ENCODE results near the gene TMEM145. TPM values are rescaled to one million over a fixed set of nuclear protein-coding genes. Genes with fewer than 3 reads are reported as not detected.
"Not testable (repeated sequence)": the region's sequence is repeated elsewhere in the genome, so short reads cannot be mapped to it uniquely, and the experiment has no call there.

Gene TMEM145
- total RNA-seq, 1 experiment from 2014 or later: 0.08 TPM

DNA sequence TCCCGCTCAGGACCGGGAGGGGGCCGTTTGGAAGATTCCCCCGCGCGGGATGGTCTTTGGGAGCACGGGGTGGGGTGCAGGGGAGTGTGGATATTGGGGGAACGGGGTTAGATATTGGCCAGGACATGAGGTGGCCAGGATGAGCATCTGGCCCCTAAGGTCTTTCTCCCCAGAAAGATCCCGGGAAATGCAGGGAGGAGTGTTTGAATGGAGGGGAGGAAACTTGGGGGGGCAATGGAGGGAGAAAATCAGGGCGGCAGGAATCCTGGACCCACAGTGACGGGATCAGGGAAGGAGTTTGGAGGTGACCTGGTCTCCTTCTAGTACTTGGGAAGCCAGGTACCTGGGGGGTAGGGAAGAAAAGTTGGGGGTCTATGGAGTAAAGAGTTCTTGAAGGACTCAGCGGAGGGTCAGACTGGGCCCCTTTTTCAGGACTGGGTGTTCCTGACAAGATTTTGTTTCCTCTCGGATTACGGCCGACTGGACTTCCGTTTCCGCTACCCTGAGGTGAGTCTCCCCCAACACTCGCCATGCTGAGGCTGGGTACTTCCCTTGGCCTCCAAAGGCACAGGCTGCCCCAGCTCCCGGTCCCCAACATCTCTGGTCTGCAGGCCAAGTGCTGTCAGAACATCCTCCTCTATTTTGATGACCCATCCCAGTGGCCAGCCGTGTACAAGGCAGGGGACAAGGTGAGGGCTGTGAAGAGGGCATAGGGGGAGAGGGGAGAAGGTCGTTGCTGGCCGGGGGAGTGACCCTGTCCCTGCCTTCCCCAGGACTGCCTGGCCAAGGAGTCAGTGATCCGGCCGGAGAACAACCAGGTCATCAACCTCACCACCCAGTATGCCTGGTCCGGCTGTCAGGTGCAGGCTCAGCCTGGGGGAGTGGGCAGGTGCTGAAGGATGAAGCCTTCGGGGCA, 989 bp downstream of the TMEM145 start:
- DNase-seq (ENCODE audit: low spot score): no peak

DNA sequence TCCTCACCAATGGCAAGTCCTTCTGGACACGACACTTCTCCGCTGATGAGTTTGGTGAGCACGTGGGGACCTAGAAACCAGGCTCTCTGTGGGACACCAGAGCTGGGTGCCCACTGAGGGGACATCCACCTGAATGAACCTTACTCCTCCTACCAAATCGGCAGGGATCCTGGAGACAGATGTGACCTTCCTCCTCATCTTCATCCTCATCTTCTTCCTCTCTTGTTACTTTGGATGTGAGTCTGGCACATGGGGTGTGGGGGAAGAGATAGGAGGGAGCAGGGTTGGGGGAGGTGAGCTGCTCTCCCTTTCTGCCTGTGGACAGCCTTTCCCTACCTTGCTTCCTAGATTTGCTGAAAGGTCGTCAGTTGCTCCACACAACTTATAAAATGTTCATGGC, 1.9 kb downstream of the TMEM145 start:
- DNase-seq (ENCODE audit: low spot score): no peak

DNA sequence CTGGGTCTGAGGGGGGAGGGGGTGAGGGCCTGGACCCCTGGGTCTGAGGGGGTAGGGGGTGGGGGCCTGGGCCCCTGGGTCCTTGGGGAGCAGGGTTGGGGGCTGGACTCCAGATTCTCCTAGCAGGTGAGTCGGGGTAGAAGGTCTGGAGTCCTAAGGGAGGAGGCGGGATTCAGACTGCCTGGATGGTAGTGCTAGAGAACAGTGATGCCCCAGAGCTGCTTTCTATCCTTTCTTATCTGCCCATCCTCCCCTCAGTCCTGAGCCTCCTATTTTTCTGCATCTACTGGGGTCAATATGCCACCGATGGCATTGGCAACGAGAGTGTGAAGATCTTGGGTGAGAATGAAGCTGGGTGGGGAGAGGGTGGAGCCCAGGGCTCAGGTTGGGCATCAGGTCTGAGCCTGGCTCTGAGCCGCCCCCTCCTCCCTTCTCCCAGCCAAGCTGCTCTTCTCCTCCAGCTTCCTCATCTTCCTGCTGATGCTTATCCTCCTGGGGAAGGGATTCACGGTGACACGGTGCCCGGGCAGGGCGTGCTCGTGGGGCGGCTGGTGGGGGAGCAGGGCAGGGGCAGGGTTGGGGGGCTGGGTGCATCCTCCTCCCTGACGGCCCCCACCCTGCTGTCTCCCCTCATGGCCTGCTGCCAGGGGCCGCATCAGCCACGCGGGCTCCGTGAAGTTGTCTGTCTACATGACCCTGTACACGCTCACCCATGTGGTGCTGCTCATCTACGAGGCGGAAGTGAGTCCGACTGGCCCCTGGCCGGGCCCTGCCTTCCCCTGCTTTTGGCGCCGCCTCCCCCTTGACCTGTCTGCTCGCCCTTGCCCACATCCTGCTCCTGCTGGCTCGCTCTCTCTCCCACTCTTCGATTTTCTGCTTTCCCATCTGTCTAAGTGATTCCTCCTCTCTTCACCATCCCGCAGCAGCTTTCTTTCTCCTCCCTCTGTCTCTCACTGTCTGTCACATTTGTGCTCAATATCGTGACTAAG, 3.4 kb downstream of the TMEM145 start:
- no peak for DNase-seq (ENCODE audit: low spot score)

DNA sequence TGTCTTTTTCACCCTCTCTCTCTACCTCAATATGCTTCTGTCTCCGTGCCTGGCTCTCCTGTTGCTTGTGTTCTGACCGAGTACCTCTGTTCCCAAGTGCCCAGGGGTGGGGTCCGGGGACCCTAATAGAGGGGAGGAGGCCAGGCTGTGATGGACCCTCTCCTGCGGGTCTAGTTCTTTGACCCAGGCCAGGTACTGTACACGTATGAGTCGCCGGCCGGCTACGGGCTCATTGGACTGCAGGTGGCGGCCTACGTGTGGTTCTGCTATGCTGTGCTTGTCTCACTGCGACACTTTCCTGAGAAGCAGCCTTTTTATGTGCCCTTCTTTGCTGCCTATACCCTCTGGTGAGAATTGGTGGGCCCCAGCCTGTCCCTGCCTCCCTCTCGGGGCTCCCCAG, 4.4 kb downstream of the TMEM145 start:
- no peak for DNase-seq (ENCODE audit: low spot score)

DNA sequence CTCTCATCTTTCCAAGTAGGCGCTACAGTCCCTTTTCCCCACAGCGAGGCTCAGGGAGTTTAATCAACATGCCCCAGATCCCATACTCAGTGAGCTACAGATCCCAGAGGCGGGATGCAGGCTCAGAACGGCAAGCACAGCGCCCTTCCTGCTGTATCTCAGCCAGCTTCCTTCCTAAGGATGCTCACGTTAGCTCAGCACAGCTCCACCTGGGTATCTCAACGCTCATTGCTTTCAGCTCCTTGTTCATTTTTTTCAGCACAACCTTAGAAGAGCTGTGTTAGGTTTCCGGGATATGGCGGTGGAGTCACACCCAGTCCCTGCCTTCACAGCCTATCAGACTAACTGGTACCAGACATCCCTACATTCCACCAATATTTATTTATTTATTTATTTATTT, 9.2 kb downstream of the TMEM145 start:
- no peak for DNase-seq (ENCODE audit: low spot score)

DNA sequence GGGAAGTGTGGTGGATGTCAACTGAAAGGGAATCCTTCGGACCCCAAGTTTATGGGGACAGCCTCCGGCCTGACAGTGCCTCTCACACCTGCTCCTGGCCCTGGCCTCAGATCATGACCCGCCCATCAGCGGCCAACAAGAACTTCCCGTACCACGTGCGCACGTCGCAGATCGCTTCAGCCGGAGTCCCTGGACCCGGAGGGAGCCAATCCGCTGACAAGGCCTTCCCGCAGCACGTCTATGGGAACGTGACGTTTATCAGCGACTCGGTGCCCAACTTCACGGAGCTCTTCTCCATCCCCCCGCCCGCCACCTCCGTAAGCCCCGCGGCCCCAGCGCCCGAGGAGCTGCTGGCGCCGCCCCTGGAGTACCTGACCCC, 10.4 kb downstream of the TMEM145 start:
- no peak for DNase-seq (ENCODE audit: low spot score)

DNA sequence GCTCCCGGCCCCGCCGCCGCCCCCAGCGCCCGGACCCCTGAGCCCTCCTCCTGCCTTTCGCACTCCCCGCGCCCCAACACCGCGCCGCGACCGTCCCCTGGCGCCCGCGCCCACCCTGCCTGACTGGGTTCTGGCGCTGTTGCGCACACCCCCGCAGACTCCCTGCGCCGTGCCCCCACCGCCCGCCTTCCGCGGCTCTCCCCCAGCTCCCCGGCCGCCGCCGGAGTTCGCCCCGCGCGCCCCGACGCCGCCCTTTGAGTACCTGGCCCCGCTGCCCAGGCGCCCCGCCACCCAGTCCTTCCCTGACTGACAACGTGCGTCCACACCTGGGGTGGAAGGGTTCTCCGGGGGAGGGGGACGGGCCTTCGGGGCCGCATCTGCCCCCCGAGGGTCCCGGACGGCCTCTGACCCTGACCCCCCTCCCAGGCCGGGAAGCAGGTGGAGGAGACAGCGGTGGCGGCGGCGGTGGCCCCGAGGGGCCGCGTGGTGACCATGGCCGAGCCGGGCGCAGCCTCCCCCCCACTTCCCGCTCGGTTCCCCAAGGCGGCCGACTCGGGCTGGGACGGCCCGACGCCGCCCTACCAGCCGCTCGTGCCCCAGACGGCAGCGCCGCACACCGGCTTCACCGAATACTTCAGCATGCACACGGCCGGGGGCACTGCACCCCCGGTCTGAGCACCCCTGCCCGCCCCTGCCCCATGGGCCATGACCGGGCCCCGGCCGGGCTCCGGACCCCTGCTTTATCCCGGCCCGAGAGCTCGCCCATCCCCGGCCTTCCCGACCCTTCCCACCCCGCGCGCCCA, 10.9 kb downstream of the TMEM145 start:
- DNase-seq (ENCODE audit: low spot score): no peak

DNA sequence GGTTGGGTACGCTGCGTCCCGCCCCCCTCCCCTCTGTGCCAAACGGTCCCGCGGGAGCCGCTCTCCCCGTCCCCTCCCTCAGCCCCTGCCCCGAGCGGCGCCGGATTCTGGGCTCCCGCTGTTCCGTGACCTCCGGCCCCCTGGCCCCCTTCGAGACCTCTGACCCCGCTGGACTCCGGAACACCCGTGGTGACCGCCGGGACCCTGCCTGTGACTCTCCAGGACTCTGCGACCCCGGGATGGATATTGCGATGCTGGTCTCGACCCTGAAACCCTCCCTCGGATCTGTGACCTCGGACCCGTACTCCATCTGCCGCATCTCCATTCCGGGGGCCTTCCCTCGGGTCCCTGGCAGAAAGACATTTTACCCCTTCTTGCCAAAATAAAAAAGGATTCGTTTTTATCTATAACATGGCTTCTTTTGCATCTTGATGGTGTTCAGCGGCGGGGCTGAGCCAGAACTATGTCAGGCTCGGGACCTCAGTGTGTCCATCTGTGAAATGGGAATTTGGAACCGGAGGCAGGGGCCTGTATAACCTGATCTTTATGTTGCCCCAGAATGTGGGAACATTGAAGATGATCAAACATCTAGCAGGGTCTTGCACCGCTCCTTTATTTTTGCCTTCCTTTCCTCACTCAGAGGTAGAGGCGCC, 11.7 kb downstream of the TMEM145 start:
- no peak for DNase-seq (ENCODE audit: low spot score)

DNA sequence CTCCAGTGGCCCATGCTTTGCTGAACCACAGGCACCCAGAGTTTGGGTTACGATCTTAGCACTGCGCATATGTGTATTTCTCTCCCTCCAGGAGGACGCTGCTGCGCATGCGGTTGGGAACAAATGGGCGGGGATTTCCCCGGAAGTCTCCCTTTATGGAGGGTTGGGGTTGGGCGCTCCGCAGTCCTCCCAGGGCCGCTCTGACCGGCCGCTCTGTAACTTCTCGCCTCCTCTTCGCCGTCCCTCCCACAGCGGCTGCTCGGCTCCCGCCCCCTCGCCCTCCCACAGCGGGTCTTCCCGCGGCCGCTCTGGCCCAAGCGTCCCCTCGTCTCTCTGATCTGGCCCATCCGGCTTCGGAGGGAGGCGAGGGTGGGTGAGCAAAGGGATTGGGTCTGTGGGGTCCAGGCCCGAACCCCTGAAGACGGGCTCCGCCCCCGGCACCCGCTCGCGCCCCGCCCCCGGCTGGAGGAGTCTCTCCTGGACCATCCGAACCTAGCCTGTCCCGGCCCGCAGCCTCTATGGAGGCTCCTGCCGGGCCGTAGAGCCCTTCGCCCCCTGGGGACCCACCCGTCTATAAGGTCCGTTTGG, 12.3 kb downstream of the TMEM145 start, which contains the start of gene MEGF8:
TSS of gene MEGF8 (plus strand) at position 328 of the 588 bp plus-strand sequence. CDS start 609 bp downstream, outside the sequence.
- DNase-seq (ENCODE audit: low spot score): peak; percentile 97

DNA sequence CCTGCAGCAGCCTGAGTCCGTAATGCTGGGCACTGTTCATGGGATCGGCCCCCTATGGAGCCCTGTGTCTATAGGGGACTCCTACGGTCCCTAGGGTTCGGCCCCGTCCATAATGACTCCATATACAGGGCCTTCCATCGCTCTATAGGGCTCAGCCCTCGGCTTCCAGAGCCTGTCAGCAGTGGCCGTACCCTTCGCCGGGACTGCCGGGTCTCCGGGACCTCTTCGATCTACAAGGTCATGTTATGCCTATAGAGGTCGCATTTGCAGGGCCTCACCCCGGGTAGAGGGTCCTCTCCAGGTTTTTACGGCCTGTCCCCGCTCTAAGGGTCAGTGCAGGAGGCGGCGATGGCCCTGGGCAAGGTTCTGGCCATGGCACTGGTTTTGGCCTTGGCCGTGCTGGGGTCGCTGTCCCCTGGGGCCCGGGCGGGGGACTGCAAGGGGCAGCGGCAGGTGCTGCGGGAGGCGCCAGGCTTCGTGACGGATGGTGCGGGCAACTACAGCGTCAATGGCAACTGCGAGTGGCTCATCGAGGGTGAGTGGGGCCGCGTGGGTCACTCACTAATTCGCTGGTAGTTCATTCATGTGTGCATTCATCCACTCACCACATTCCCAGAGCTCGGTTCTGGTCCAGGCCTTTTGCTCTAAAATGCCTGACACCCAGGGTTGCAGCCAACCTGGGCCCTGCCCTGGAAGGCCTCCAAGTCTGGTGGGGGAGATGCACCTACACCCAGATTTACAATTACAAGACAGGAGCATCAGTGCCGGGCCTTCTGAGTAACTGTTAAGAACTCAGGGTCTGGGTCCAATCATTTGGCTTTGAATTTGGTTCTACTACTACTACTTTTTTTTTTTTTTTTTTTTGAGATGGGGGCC, 13.0 kb downstream of the TMEM145 start:
- no peak for DNase-seq (ENCODE audit: low spot score)

DNA sequence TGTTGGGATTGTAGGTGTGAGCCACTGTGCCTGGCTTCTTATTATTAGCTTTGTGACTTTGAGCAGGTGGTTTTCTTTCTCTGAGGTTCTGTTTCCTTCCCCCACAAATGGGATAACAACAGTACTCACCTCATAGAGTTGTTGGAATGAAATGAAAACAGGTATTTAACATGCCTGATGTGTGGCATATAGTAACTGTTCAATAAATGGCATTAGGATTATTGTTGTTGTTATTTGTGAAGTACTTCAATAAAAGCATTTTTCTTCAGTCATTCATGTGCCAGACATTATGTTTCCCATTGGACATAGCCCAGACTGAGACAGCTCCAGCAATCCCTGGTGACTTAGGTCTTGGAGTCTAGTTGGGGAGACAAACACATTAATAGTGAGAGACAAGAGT, 13.9 kb downstream of the TMEM145 start:
- DNase-seq (ENCODE audit: low spot score): no peak

DNA sequence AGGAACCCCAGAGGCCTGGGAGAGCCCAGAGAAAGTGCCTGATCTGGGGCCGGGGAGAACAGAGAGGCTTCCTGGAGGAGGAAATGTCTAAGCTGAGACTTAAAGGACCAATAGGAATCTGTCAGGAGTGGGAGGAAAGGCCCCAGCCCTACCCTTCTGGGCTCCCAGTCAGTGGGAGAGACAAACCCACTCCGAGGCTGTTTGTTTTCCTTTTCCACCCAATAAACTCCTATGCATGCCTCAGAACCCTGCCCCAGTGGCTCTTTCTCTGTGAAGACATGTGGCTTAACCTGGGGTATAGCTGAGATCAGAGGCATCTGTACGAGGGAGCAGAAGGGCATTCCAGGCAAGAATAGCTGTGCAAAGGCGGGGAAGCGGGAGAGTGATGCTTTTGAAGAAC, 14.3 kb downstream of the TMEM145 start:
- no peak for DNase-seq (ENCODE audit: low spot score)

DNA sequence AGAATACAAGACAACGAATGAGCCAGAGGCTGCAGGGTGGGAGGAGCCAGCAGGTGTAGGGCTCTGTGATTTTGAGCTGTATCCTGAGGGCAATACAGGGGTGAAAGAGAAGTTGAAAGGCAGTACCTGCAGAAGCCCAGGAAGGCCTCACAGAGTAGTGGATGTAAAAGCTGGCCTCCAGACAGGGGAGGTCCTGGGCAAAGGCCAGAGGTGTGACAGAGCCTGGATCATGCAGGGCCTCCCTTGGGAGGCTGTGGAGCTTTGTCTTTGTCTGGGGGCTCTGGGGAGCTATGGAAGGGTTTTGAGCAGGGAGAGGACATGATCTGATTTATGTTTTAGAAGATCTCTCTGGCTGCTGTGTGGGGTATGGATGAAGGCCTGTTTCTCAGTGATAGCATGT, 15.0 kb downstream of the TMEM145 start:
- no peak for DNase-seq (ENCODE audit: low spot score)

DNA sequence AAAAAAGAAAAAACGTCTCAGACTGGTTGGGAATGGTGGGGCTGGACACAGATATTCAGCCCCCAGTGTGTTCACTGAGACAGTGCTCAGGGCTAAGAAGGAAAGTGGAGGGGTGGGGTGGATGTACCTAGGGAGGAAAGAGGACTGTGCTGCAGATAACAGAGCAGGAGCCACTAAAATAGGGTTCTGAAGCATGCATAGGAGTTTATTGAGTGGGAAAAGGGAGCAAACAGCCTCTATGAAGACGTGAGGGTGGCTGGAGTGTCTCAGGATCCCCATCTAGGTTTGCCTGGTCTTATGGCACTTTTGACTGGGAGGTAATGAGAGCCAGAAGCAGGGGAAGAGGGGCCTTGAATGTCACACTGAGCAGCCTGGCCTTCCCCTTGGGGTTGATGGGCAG, 15.7 kb downstream of the TMEM145 start:
- DNase-seq (ENCODE audit: low spot score): no peak

DNA sequence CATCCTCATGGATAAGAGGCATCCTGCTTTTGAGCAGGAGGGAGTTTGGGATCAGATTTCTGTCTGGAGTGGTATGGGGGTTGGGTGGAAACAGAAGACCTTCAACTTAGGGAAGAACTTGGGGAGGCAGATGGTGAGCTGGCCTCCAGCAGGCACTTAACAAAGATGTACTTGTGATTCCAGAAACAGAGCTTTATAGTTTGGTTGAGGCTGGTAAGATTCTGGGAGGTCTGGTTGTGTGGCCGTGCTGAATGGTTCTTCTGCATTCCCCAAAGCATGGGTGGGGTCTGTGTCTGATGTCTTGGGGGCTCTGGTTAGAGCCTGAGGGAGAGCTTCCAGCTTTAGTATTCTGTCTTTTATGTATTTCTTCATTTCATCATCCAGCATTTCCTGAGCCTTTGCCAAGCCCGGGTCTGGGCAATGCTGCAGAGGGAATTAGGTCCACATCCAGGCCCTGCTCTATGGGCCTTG, 17.2 kb downstream of the TMEM145 start:
- no peak for DNase-seq (ENCODE audit: low spot score)

DNA sequence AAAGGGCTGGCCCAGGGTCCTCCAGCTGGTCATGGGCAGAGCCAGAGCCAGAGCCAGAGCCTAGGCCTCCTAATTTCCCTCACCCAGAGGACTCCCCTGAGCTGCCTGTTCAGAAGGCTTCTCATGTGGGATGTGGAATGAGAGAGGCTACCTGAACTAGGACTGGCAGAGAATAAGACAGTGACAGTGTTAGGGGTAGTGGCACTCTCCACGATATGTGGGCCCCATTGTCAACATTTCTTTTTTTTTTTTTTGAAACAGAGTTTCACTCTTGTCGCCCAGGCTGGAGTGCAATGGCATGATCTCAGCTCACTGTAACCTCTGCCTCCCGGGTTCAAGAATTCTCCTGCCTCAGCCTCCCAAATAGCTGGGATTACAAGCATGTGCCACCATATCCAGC, 18.2 kb downstream of the TMEM145 start:
- DNase-seq (ENCODE audit: low spot score): not testable (repeated sequence)

DNA sequence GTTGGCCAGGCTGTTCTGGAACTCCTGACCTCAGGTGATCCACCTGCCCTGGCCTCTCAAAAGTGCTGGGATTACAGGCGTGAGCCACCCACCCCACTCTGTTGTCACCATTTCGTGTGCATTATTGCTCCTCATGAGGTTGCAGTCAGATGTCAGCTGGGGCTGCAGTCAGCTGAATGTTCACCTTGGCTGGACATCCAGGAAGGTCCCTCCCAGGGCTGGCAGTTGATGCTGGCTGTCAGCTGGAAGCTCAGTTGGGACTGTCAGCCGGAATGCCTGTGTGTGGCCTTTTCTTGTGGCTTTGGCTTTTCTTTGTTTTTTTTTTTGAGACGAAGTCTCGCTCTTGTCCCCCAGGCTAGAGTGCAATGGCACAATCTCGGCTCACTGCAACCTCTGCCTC, 18.9 kb downstream of the TMEM145 start:
- DNase-seq (ENCODE audit: low spot score): no peak

DNA sequence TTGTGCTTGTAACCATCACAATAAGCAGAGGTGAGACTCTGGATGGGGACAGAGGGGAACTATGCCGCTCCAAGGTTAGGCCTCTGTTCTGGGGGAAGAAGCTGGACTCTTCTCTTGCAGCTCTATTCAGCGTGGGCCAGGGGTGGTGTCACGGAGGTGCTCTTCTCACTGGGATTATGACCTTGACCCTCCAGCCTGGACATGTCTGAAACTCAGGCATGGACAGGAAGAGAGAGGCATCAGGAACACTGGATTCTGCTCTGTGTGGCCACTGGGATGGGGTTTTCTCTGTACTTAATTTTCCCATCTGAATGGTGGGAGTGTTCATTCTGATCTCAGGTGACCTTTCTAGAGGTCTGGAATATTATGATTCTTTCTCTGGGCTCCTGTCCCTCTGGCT, 19.9 kb downstream of the TMEM145 start:
- no peak for DNase-seq (ENCODE audit: low spot score)

DNA sequence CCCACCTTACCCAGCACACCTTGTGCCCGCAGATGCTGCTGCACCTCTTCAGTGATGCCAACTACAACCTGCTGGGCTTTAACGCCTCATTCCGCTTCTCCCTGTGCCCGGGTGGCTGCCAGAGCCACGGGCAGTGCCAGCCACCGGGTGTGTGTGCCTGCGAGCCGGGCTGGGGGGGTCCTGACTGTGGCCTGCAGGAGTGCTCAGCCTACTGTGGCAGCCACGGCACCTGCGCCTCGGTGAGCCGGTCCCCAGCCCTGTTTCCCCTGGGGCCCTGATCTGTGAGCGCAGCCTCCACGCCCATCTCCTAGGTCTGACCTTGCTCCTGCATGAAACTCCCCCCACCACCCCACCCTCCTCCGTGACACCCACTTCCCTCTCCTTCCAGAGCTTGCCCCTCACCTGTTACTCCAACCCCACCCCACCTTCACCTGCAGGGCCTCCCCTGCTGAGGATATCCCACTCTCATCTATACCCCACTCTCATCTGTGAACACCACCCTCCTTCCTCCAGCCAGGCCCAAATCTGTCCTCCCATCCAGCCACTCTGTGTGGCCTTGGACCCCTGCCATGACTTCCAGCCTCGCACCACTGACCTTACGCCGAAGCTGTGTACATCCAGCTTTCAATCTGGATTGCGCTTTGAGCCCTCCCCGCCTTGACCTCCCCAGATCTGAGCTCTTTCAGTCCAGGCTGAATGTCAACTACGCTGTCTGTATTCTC, 21.0 kb downstream of the TMEM145 start:
- DNase-seq (ENCODE audit: low spot score): no peak
